HEK293T (cell line): ENCODE data around the gene COPS7A.

Experiments
- FOXM1 ChIP-seq: fragments of 450-650 bp; IDR thresholded peaks from 2 replicates; pipeline ENCODE4 v1.6.1; 2017; ENCODE audit warnings: mild to moderate bottlenecking, borderline replicate concordance
- PKNOX1 ChIP-seq: fragments of 450-650 bp; IDR thresholded peaks from 2 replicates; pipeline ENCODE4 v1.6.1; 2016
- SP1 ChIP-seq: fragments of 450-650 bp; IDR thresholded peaks from 2 replicates; pipeline ENCODE4 v1.6.1; 2017

GRCh38 chr12:6765634-6766581 lies 42.1 kb downstream of the COPS7A start, which contains the start of gene PTMS:
- TF ChIP-seq SP1 (no peak), PKNOX1 (no peak), FOXM1 (0 out of 2 replicates have a peak, but pooled peaks have one; percentile 29)
